HCT116 (cell line): ENCODE measurements around the gene OTOG.

ENCODE experiments used
- CTCF ChIP-seq, 3 experiments: fragments of 200-600 bp in 1 of 3; sonication (generic) in 1 of 3; IDR thresholded peaks in 2 of 3; conservative IDR thresholded peaks in 1 of 3; 2 replicates each; pipeline ENCODE4 v1.5.1; 2012 to 2017; ENCODE audit warnings: low read depth in 2 of 3, low read length in 2 of 3, antibody characterized with exemption in 1 of 3, borderline replicate concordance in 1 of 3, control low read depth in 1 of 3, mild to moderate bottlenecking in 1 of 3, mixed read lengths in 1 of 3, mixed run types in 1 of 3, moderate library complexity in 1 of 3; ENCODE audit not compliant: insufficient read depth in 1 of 3
- SP1 ChIP-seq: IDR thresholded peaks from 2 replicates; pipeline ENCODE4 v1.6.1; 2012; ENCODE audit warnings: low read depth

DNA sequence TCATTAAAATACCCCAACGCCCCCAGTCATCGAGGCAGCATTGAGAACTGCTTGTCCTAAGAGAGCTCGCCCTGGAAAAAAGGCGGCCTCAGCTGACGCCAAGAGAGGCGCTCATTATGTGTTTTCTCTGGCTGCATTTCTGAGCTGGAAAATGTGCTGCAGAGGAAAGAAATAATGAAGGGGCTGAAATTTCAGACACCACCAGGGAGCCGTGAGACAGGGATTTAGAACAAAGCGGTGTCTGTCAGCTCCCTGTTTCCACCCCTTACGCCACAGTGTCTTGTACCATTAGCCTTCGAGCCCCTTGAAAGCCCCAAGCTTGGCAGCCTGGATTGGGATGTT is 17.2 kb upstream of the OTOG start:
- TF ChIP-seq SP1 (no peak), CTCF (IDR thresholded peaks at IDR 0.05 in 2 of 3, conservative IDR thresholded peaks at IDR 0.05 in 1 of 3; ENCODE audit: borderline replicate concordance in 1 of 3, insufficient read depth in 1 of 3, low read depth in 2 of 3, low read length in 2 of 3) (no peak)
